NCI-H187 treated with DMSO at 0.1 percent for 48 hours (cell line): Measurements from ENCODE around the gene RGMA.
"Not testable (repeated sequence)": the region's sequence is repeated elsewhere in the genome, so short reads cannot be mapped to it uniquely, and the experiment has no call there.

Experiments
- DNase-seq: peaks from one replicate; lab custom pipeline; 2025; lab: John Stamatoyannopoulos, UW

Gene RGMA

GRCh38 chr15:93048426-93048721 lies 40.6 kb downstream of the RGMA start:
- DNase-seq: no peak

DNA sequence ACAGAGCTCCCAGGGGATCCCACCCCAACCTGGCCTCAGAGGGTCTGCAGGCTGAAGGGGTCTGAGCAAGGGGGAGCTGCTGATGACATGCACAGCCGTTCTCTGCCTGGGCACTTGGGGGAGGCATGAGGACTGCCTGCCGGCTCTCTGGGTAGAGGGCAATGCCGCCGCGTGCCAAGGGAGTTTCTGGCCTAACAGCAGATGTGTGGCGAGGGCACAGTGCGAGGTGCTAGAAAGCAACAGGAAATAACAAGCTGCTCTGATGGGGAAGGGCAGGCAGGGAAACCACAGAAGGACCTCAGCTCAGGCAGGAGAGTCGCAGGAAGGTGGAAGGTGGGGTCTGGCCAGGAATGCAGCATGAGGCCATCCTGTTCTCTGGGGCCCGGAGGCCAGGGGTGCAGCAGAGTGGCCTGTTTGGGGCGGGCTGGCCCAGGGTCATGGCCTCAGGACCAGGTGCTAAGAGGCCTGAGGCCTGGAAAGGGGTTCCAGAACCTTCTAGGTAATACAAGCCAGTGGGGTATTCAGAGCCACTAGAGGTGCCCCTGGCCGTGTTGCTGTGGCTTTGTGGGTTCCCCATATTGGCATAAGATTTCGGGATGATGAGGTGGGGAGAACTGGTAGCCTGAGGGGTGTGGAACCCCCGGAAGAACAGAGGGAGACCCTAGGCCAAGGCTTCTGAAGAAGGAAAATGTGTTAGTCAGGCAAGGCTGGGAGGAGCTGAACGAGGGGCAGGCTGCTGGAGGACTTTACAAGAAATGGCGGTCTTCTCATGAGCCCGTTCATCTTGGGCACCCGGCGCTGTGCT lies 41.2 kb downstream of the RGMA start:
- no peak for DNase-seq

GRCh38 chr15:93046721-93047120 lies 42.3 kb downstream of the RGMA start:
- no peak for DNase-seq

- DNase-seq: no peak
Observed at GRCh38 chr15:93046120-93046519, 42.9 kb downstream of the RGMA start.

- DNase-seq: no peak
Observed at GRCh38 chr15:93045191-93045785, 43.7 kb downstream of the RGMA start.

GRCh38 chr15:93044301-93045190 lies 44.5 kb downstream of the RGMA start:
- DNase-seq: no peak

DNA sequence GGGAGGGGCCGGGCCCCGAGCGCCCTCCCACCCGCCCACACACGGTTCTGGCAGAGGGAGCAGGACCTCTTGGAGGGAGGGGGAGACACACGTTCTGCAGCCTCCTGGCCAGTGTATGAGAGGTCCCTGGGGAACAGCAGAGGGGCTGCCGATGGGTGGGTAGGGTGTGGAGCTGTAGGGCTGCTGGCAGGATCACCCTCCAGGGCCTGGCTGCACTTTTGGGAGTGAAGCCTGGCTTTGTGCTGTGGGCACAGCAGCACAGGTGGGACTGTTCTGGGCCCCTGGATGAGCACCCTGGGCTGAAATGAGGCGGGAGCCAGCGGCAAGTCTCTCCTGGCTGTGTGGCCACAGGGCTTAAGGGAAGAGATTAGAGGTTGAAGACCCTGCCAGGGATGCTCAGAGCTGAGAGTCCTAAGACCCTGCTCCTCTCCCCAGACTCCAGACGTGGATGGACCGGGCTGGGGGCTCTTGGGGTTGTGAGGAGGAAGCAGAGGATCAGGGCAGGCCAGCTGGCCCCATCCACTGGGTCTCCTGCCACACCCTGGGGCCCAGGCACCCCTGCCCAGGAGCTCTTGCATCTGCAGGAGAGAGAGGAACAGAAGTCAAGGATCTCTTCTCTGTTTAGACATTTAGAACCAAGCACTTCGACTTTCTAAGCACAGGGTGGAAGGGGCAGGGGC lies 45.2 kb downstream of the RGMA start:
- no peak for DNase-seq

GRCh38 chr15:93042691-93043378 lies 46.2 kb downstream of the RGMA start:
- no peak for DNase-seq

- no peak for DNase-seq
Observed at GRCh38 chr15:93042211-93042610, 46.8 kb downstream of the RGMA start.

- no peak for DNase-seq
Observed at GRCh38 chr15:93041159-93041547, 47.9 kb downstream of the RGMA start.

- no peak for DNase-seq
Observed at GRCh38 chr15:93040288-93041158, 48.5 kb downstream of the RGMA start.

GRCh38 chr15:93039562-93040287 lies 49.3 kb downstream of the RGMA start:
- not testable (repeated sequence) for DNase-seq

DNA sequence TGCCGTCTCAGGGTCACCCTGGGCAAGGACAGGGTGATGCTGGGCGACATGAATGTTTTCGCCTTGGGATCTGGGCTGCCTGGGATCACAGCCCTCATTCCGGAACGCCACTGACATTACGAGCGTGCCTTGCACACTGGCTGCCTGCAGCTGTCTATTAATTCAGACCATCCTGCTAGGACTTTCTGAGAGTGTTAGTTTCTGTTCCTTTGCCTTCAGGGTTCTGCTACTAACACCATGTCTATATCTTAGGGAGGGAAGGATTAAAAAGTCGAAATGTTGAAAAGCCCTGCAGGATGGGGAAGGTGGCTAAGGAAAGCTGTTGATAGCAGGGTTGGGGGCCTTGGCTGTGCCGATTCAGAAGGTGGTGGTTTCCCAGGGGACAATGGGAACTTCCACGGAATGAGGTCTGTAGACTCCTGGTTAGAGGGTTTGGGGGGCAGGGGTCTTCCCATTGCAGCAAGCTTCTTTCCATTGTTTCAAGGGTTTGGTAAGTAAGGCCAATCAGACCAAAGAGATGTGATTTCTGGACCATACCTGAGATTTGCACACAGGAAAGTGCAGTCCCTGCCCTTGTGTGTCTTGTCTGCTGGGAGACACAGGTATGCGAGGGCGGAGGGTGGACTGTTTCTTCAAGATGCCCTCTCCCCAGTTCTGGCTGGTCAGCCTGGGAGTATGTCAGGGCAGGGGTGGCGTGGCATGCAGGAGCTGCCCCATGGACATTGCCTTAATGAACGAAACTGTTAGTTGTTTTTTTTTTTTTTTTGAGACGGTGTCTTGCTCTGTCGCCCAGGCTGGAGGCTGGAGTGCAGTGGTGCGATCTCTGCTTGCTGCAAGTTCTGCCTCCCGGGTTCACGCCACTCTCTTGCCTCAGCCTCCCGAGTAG lies 50.9 kb downstream of the RGMA start:
- no peak for DNase-seq

DNA sequence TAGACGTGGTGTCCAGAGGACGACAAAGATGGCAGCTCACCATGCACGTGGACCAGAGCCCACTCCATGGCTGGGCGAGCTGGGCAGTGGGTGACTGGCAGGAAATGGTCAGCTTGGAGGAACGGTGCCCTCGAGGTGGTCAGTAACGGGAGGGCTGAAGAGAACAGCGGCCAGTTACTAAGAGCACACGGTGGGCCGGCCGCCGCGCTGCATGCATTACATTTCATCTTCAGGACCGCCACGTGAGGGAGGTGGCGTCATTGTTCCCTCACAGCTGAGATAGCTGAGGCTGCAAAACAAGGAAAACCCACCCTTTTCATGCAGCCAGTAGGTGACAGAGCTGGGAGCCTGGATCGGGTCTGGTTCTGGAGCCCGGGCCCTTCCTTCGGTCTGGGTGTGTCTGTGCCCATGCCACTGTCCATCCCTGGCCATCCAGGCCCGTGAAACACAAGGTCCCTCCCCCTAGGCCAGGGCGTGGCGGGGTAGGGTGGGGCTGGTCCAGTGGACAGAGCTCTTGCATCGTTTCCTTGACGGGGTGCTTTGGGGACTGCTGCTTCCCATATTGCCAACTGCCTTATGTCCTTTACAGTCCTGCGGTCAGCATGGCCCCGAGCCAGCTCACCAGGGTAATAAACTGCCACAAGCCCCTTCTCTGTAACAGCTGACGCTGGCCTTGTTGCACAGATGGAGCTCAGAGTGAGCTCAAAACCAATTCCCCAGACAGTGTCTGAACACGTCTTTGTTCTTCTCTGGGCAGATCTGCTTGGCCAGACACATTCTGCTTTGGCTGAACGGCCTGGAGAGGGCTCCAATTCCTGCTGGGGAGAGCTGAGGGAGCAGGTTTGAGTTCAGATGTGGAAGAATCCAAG lies 51.8 kb downstream of the RGMA start:
- DNase-seq: no peak

DNA sequence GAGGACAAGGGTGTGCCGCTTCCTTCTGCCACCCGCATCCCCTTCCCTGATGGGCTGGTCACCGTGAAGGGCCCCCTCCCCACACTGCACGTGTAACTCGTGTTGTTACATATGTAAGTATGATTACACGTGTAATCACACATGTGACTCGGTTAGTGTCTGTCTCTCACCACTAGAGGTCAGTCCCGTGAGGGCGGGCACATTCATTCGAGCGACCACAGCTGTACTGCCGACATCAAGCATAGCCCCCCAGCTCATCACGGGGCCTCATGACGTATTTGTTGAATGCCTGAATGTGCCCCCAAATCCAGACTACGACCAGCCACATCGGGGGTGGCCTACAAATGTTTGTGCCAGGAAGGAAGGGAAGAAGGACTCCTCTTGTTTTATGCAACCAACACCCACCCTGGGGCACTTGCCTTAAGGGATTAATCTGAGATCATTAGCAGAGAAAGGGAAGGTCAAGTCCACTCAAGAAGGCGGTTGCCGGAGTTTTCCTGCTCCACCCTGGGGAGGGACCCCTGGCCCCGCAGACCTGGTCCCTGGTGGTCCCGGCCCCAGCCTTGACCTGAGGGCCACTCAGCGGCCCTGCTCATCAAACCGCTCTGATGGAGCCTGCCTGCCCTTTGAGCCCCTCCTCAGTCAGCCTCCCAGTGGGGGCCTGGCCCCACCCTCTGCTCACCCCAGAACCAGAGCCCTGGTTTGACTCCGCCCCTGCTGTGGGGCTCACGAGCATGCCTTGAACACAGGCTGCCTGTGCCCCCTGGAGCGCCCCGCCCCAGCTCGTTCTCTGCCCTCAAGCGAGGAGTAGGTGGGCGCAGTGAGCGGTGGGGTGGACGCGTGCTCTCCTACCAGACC lies 52.8 kb downstream of the RGMA start:
- no peak for DNase-seq

GRCh38 chr15:93035092-93035915 lies 53.7 kb downstream of the RGMA start:
- no peak for DNase-seq
